Measurements from ENCODE around the gene SPOCD1. TPM values are rescaled to one million over a fixed set of nuclear protein-coding genes. Genes with fewer than 3 reads are reported as not detected.

The SPOCD1 gene
- total and polyA plus RNA-seq, 9 donors, result 0.13 to 0.75 (median 0.51) TPM

DNA sequence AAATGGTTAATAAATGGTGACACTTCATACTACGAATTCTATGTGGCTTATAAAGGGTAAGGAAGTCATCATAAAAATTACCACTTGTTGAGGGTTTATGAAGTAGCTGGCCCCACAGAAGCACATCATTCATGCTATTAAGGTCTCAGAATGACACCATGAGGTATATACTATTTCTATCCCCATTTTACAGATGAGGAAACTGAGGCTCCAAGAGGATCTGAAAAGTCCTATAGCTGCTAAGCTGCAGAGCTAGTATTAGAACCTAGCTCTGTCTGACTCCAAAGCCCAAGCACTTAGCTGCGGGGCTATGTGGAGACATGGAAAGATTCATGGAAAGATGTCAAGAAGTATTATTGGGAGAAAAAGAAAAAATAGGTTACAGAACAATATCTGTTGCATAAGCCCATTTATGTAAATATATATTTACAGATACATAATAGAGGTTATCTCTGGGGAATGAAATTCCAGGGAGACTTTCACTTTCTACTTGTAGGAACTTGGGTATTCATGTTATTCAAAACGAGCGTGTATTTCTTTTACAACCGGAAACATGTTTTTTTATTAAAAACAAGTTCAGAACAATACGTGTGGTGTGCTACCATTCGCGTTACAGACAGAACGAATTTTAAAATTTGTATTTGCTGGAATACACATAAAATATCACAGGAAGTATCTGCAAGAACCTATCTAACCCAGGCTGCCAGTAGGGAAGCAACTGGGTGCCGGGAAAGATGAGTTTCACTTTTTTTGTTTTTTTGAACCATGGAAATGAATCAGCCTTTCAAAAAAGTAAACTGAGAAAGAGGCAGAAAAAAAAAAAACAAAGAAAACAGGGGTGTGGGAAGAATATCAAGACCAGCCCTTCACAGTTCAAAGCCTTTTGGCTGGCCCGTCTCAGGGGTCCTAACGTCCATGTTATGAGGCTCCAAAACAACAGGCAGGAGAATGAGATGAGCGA lies 13.4 kb downstream of the SPOCD1 start:
- Histone ChIP-seq H3K36me3 (ENCODE audit: control insufficient read depth, insufficient read depth, low read length) (no peaks in the 10 kb centered on the region), H3K27me3 (ENCODE audit: control insufficient read depth, insufficient read depth, low read length) (peaks cover 12% of the 10 kb centered on the region), H3K27ac (ENCODE audit: low read length) (no peak overlapping the region), H3K9me3 (replicated peaks; ENCODE audit: control insufficient read depth, low read depth, low read length) (no peaks in the 10 kb centered on the region), H3K4me3 (ENCODE audit: low read length) (no peak overlapping the region), H3K4me1 (ENCODE audit: control insufficient read depth, insufficient read depth, low read length) (peaks cover 6% of the 10 kb centered on the region)
- no peak for DNase-seq
- no CpG with 5 or more reads among the region's 13 CpGs for WGBS (ENCODE audit: insufficient coverage)

- H3K27ac ChIP-seq (ENCODE audit: low read length), result no peak overlapping the region
- H3K4me1 ChIP-seq (ENCODE audit: control insufficient read depth, insufficient read depth, low read length), result peaks cover 6% of the 10 kb centered on the region
- WGBS (ENCODE audit: insufficient coverage), result no CpG with 5 or more reads among the region's 1 CpG
- no peaks in the 10 kb centered on the region for H3K9me3 ChIP-seq (replicated peaks; ENCODE audit: control insufficient read depth, low read depth, low read length)
- no peak for DNase-seq
- no peak overlapping the region for H3K4me3 ChIP-seq (ENCODE audit: low read length)
- H3K27me3 ChIP-seq (ENCODE audit: control insufficient read depth, insufficient read depth, low read length), result peaks cover 12% of the 10 kb centered on the region
- H3K36me3 ChIP-seq (ENCODE audit: control insufficient read depth, insufficient read depth, low read length), result no peaks in the 10 kb centered on the region
Measured at GRCh38 chr1:31801458-31801857, 14.4 kb downstream of the SPOCD1 start.

- DNase-seq, result no peak
- H3K27ac ChIP-seq (ENCODE audit: low read length), result no peak overlapping the region
- 69% methylated on average over 4 of the region's 4 CpGs for WGBS (ENCODE audit: insufficient coverage)
- peaks cover 12% of the 10 kb centered on the region for H3K27me3 ChIP-seq (ENCODE audit: control insufficient read depth, insufficient read depth, low read length)
- H3K9me3 ChIP-seq (replicated peaks; ENCODE audit: control insufficient read depth, low read depth, low read length), result no peaks in the 10 kb centered on the region
- peaks cover 9% of the 10 kb centered on the region for H3K4me1 ChIP-seq (ENCODE audit: control insufficient read depth, insufficient read depth, low read length)
- H3K4me3 ChIP-seq (ENCODE audit: low read length), result no peak overlapping the region
- no peaks in the 10 kb centered on the region for H3K36me3 ChIP-seq (ENCODE audit: control insufficient read depth, insufficient read depth, low read length)
Measured at GRCh38 chr1:31800674-31800967, 15.2 kb downstream of the SPOCD1 start.

- WGBS (ENCODE audit: insufficient coverage), result 69% methylated on average over 10 of the region's 16 CpGs
- no peaks in the 10 kb centered on the region for H3K36me3 ChIP-seq (ENCODE audit: control insufficient read depth, insufficient read depth, low read length)
- peaks cover 9% of the 10 kb centered on the region for H3K4me1 ChIP-seq (ENCODE audit: control insufficient read depth, insufficient read depth, low read length)
- DNase-seq, result no peak
- no peak overlapping the region for H3K27ac ChIP-seq (ENCODE audit: low read length)
- no peak overlapping the region for H3K4me3 ChIP-seq (ENCODE audit: low read length)
- H3K9me3 ChIP-seq (replicated peaks; ENCODE audit: control insufficient read depth, low read depth, low read length), result no peaks in the 10 kb centered on the region
- H3K27me3 ChIP-seq (ENCODE audit: control insufficient read depth, insufficient read depth, low read length), result peaks cover 12% of the 10 kb centered on the region
Measured at GRCh38 chr1:31799895-31800673, 15.7 kb downstream of the SPOCD1 start.

- H3K27ac ChIP-seq (ENCODE audit: low read length), result no peak overlapping the region
- H3K27me3 ChIP-seq (ENCODE audit: control insufficient read depth, insufficient read depth, low read length), result peaks cover 12% of the 10 kb centered on the region
- DNase-seq, result no peak
Measured at GRCh38 chr1:31799196-31799894, 16.5 kb downstream of the SPOCD1 start.

GRCh38 chr1:31798433-31799195 lies 17.2 kb downstream of the SPOCD1 start:
- Histone ChIP-seq H3K4me3 (ENCODE audit: low read length) (no peak overlapping the region), H3K27me3 (ENCODE audit: control insufficient read depth, insufficient read depth, low read length) (peaks cover 12% of the 10 kb centered on the region), H3K9me3 (replicated peaks; ENCODE audit: control insufficient read depth, low read depth, low read length) (no peaks in the 10 kb centered on the region), H3K36me3 (ENCODE audit: control insufficient read depth, insufficient read depth, low read length) (no peaks in the 10 kb centered on the region), H3K4me1 (ENCODE audit: control insufficient read depth, insufficient read depth, low read length) (peaks cover 9% of the 10 kb centered on the region), H3K27ac (ENCODE audit: low read length) (no peak overlapping the region)
- no peak for DNase-seq
- WGBS (ENCODE audit: insufficient coverage), result 29% methylated on average over 4 of the region's 17 CpGs

More at GRCh38 chr1:31799196-31799894, 16.5 kb downstream of the SPOCD1 start:
- H3K36me3 ChIP-seq (ENCODE audit: control insufficient read depth, insufficient read depth, low read length), result no peaks in the 10 kb centered on the region
- 80% methylated on average over 1 of the region's 9 CpGs for WGBS (ENCODE audit: insufficient coverage)
- H3K9me3 ChIP-seq (replicated peaks; ENCODE audit: control insufficient read depth, low read depth, low read length), result no peaks in the 10 kb centered on the region
- no peak overlapping the region for H3K4me3 ChIP-seq (ENCODE audit: low read length)
- peaks cover 9% of the 10 kb centered on the region for H3K4me1 ChIP-seq (ENCODE audit: control insufficient read depth, insufficient read depth, low read length)

DNA sequence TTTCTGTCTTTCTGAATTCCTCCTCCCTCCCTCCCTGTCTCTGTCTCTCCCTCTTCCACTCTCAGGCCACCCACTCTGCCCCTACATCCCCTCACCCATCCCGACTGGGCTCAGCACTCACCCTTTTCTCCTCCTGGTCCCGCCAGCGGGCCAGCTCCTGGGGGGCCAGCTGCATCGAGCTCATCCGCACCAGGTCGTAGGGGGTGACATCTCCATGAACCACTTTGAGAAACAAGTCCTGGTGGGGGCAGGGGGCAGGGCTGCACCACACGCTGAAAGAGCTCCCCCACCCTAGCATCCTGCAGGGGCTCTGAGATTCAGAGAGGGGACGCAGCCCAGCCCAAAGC lies 17.8 kb downstream of the SPOCD1 start:
- Histone ChIP-seq H3K4me3 (ENCODE audit: low read length) (no peak overlapping the region), H3K9me3 (replicated peaks; ENCODE audit: control insufficient read depth, low read depth, low read length) (no peaks in the 10 kb centered on the region), H3K4me1 (ENCODE audit: control insufficient read depth, insufficient read depth, low read length) (peaks cover 9% of the 10 kb centered on the region), H3K27me3 (ENCODE audit: control insufficient read depth, insufficient read depth, low read length) (peaks cover 12% of the 10 kb centered on the region), H3K27ac (ENCODE audit: low read length) (no peak overlapping the region), H3K36me3 (ENCODE audit: control insufficient read depth, insufficient read depth, low read length) (no peaks in the 10 kb centered on the region)
- no peak for DNase-seq
- WGBS (ENCODE audit: insufficient coverage), result 14% methylated on average over 1 of the region's 8 CpGs

GRCh38 chr1:31797216-31797615 lies 18.6 kb downstream of the SPOCD1 start:
- Histone ChIP-seq H3K9me3 (replicated peaks; ENCODE audit: control insufficient read depth, low read depth, low read length) (no peaks in the 10 kb centered on the region), H3K27ac (ENCODE audit: low read length) (no peak overlapping the region), H3K4me1 (ENCODE audit: control insufficient read depth, insufficient read depth, low read length) (peaks cover 9% of the 10 kb centered on the region), H3K4me3 (ENCODE audit: low read length) (no peak overlapping the region), H3K27me3 (ENCODE audit: control insufficient read depth, insufficient read depth, low read length) (peaks cover 12% of the 10 kb centered on the region), H3K36me3 (ENCODE audit: control insufficient read depth, insufficient read depth, low read length) (no peaks in the 10 kb centered on the region)
- no peak for DNase-seq
- 90% methylated on average over 5 of the region's 5 CpGs for WGBS (ENCODE audit: insufficient coverage)

- Histone ChIP-seq H3K36me3 (ENCODE audit: control insufficient read depth, insufficient read depth, low read length) (no peaks in the 10 kb centered on the region), H3K27ac (ENCODE audit: low read length) (no peak overlapping the region), H3K27me3 (ENCODE audit: control insufficient read depth, insufficient read depth, low read length) (peaks cover 12% of the 10 kb centered on the region), H3K4me3 (ENCODE audit: low read length) (no peak overlapping the region), H3K9me3 (replicated peaks; ENCODE audit: control insufficient read depth, low read depth, low read length) (no peaks in the 10 kb centered on the region), H3K4me1 (ENCODE audit: control insufficient read depth, insufficient read depth, low read length) (peaks cover 9% of the 10 kb centered on the region)
- WGBS (ENCODE audit: insufficient coverage), result 88% methylated on average over 1 of the region's 7 CpGs
- no peak for DNase-seq
Measured at GRCh38 chr1:31796707-31797106, 19.1 kb downstream of the SPOCD1 start.

All from muscle of leg (tissue), 11 donors.